CD14-positive monocyte (primary cell): ENCODE results near the gene RACK1. TPM values are rescaled to one million over a fixed set of nuclear protein-coding genes. Genes with fewer than 3 reads are reported as not detected.

Experiments used
- DNase-seq, 3 donors: peaks; one replicate each; pipeline ENCODE4 v3.0.0-alpha.2; 2011 to 2022
- H2AFZ ChIP-seq: 2 replicates; pipeline ENCODE4 v1.6.0; 2012; ENCODE audit warnings: mild to moderate bottlenecking, low read depth, low read length, inconsistent platforms; ENCODE audit not compliant: insufficient read depth, poor library complexity, severe bottlenecking
- H3K27ac ChIP-seq, 2 donors: 1 replicate in 1 of 2; 2 replicates in 1 of 2; pipeline ENCODE4 v1.5.1; 2012 to 2013; ENCODE audit warnings: low read length in 2 of 2, control low read depth in 1 of 2, inconsistent platforms in 1 of 2, low read depth in 1 of 2, mild to moderate bottlenecking in 1 of 2
- H3K27me3 ChIP-seq, 2 donors: one replicate each; pipeline versions ENCODE4 v1.6.0 to v1.6.1; 2011 to 2013; ENCODE audit warnings: low read length in 2 of 2; ENCODE audit not compliant: control insufficient read depth in 2 of 2, insufficient read depth in 2 of 2
- H3K36me3 ChIP-seq, 2 donors: replicated peaks in 1 of 2; 1 replicate in 1 of 2; 2 replicates in 1 of 2; pipeline versions ENCODE4 v1.5.1 to v1.6.1; 2012 to 2013; ENCODE audit warnings: low read length in 2 of 2, control low read depth in 1 of 2, inconsistent platforms in 1 of 2, mild to moderate bottlenecking in 1 of 2; ENCODE audit not compliant: insufficient read depth in 2 of 2, control insufficient read depth in 1 of 2
- H3K4me1 ChIP-seq, 2 donors: 1 replicate in 1 of 2; 2 replicates in 1 of 2; pipeline versions ENCODE4 v1.5.1 to v1.6.1; 2012 to 2013; ENCODE audit warnings: low read length in 2 of 2, control low read depth in 1 of 2, inconsistent platforms in 1 of 2, mild to moderate bottlenecking in 1 of 2, moderate library complexity in 1 of 2; ENCODE audit not compliant: insufficient read depth in 2 of 2, control insufficient read depth in 1 of 2
- H3K4me2 ChIP-seq: replicated peaks from 2 replicates; pipeline ENCODE3; 2012; ENCODE audit warnings: low read length, moderate library complexity, mild to moderate bottlenecking; ENCODE audit not compliant: poor library complexity, severe bottlenecking; ENCODE audit errors: extremely low read depth
- H3K4me3 ChIP-seq, 3 experiments: fragments of 200-600 bp in 1 of 3; sonication (generic) in 1 of 3; replicated peaks in 1 of 3; 1 replicate in 2 of 3; 2 replicates in 1 of 3; pipeline ENCODE4 v1.5.1; 2011 to 2013; ENCODE audit warnings: low read length in 3 of 3, mild to moderate bottlenecking in 3 of 3, control low read depth in 2 of 3, low read depth in 2 of 3, inconsistent platforms in 1 of 3, moderate library complexity in 1 of 3
- H3K79me2 ChIP-seq: 2 replicates; pipeline ENCODE4 v1.6.0; 2012; ENCODE audit warnings: mild to moderate bottlenecking, control low read depth, inconsistent platforms, low read length, moderate library complexity; ENCODE audit not compliant: insufficient read depth
- H3K9ac ChIP-seq: 2 replicates; pipeline ENCODE4 v1.6.0; 2017; ENCODE audit warnings: low read length, mild to moderate bottlenecking; ENCODE audit not compliant: insufficient read depth, poor library complexity, severe bottlenecking
- H3K9me3 ChIP-seq, 2 donors: replicated peaks in 1 of 2; 1 replicate in 1 of 2; 2 replicates in 1 of 2; pipeline versions ENCODE4 v1.5.1 to v1.6.1; 2012 to 2013; ENCODE audit warnings: low read length in 2 of 2, control low read depth in 1 of 2; ENCODE audit not compliant: control insufficient read depth in 1 of 2, insufficient read depth in 1 of 2
- H4K20me1 ChIP-seq: 2 replicates; pipeline ENCODE4 v1.6.0; 2012; ENCODE audit warnings: mild to moderate bottlenecking, low read length, control low read depth, moderate library complexity; ENCODE audit not compliant: insufficient read depth
- H3K27ac Mint-ChIP-seq, 7 donors: one replicate each; pipeline ENCODE4 v1.8.0; 2020; ENCODE audit warnings: mild to moderate bottlenecking in 7 of 7, mixed read lengths in 7 of 7, moderate library complexity in 6 of 7, inconsistent platforms in 2 of 7
- H3K27me3 Mint-ChIP-seq, 3 donors: one replicate each; pipeline ENCODE4 v1.8.0; 2021 to 2022; ENCODE audit warnings: low read depth in 3 of 3, mild to moderate bottlenecking in 3 of 3, mixed read lengths in 3 of 3, moderate library complexity in 3 of 3, inconsistent platforms in 1 of 3
- H3K36me3 Mint-ChIP-seq, 2 donors: one replicate each; pipeline ENCODE4 v1.8.0; 2020; ENCODE audit warnings: mixed read lengths in 2 of 2, inconsistent platforms in 1 of 2, mild to moderate bottlenecking in 1 of 2
- H3K4me1 Mint-ChIP-seq: one replicate; pipeline ENCODE4 v1.8.0; 2020; ENCODE audit warnings: mild to moderate bottlenecking, mixed read lengths
- H3K4me3 Mint-ChIP-seq, 2 donors: one replicate each; pipeline ENCODE4 v1.8.0; 2020; ENCODE audit warnings: mild to moderate bottlenecking in 2 of 2, mixed read lengths in 2 of 2, moderate library complexity in 1 of 2
- H3K9me3 Mint-ChIP-seq, 7 donors: one replicate each; pipeline ENCODE4 v1.8.0; 2020 to 2022; ENCODE audit warnings: mixed read lengths in 7 of 7, mild to moderate bottlenecking in 6 of 7, moderate library complexity in 6 of 7, inconsistent platforms in 2 of 7
- WGBS: methylation state at CpG from one replicate; pipeline ENCODE4 v1.1.5; 2013; ENCODE audit warnings: missing lambda C conversion rate; ENCODE audit not compliant: insufficient coverage; 5-methylcytosine and 5-hydroxymethylcytosine counted together
- intact Hi-C, 2 donors: fragments of 100-400 bp; cut with micrococcal nuclease; formaldehyde crosslinking; loops; one replicate each; pipeline versions ENCODE4 v1.15.0 to v1.15.1; 2023
- polyA plus RNA-seq, 3 donors: library from polyadenylated mRNA; depleted of rRNA in 1 of 3; unstranded in 2 of 3; stranded (reverse) in 1 of 3; fragments of 300-500 nt in 2 of 3; fragments of >200 nt in 1 of 3; fragmentation: Illumina TruSeq in 2 of 3; gene quantifications; 1 replicate in 2 of 3; 2 replicates in 1 of 3; pipeline ENCODE4 v1.2.3, GENCODE V29; 2012 to 2021
- TF ChIP-seq, protein P1 (sequence below): fragments of 200-600 bp; IDR thresholded peaks from one replicate; pipeline ENCODE4 v1.8.0; 2022; ENCODE audit warnings: antibody characterized with exemption, mild to moderate bottlenecking

Gene RACK1
- polyA plus RNA-seq, 3 donors = 1,150 to 2,356 (median 1,195) TPM

DNA sequence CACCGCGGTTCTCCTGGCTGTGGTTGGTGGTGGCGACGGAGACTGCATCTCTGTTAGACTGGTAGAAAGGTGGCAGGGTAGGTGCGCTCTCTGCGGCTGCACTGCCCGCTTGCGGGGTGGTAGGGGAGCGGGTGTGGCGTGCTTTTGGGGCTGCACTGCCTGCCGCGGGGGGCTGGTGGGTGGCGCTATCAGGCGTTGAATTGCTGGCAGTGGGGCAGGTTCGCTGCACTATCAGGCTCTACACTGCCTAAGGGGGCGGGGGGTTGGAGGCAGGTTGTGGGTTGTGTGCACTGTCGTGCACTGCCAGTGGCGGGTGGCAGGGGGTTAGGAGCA is 38.2 kb upstream of the RACK1 start:
- TF ChIP-seq, protein P1, sequence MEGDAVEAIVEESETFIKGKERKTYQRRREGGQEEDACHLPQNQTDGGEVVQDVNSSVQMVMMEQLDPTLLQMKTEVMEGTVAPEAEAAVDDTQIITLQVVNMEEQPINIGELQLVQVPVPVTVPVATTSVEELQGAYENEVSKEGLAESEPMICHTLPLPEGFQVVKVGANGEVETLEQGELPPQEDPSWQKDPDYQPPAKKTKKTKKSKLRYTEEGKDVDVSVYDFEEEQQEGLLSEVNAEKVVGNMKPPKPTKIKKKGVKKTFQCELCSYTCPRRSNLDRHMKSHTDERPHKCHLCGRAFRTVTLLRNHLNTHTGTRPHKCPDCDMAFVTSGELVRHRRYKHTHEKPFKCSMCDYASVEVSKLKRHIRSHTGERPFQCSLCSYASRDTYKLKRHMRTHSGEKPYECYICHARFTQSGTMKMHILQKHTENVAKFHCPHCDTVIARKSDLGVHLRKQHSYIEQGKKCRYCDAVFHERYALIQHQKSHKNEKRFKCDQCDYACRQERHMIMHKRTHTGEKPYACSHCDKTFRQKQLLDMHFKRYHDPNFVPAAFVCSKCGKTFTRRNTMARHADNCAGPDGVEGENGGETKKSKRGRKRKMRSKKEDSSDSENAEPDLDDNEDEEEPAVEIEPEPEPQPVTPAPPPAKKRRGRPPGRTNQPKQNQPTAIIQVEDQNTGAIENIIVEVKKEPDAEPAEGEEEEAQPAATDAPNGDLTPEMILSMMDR = no peak
- DNase-seq = no peak

DNA sequence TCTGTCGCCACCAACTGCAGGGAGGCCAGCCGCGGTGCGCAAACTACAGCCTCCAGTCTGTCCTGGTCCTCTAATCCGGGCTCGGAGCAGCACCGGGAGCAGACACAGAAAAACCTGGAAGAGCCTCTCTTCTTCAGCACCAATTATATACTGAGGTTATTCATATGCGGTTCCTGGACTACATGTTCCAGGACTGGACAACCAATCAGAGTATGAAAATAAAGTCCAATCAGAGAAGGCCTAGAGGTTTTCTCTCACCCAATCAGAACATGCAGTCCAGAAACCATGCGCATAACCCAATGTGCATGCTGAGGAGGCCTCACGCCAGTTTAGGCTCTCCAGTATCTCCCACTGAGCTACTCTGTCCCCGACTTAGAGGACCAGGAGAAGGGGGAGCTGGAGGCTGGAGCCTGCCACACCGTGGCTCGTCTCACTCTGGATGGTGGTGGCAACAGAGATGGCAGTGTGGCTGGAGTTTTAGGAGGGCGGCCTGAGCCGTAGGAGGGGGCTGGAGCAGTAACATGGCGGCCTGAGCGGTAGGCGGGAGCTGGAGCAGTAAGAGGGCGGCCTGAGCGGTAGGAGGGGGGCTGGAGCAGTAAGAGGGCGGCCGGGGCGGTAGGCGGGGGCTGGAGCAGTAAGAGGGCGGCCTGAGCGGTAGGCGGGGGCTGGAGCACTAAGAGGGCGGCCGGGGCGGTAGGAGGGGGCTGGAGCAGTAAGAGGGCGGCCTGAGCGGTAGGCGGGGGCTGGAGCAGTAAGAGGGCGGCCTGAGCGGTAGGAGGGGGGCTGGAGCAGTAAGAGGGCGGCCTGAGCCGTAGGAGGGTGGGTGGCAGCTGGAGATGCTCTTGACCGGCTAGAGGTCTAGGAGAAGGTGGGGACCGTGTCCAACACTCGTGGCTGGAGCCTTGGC is 37.6 kb upstream of the RACK1 start:
- no peak overlapping the region for H3K4me3 ChIP-seq
- TF ChIP-seq, protein P1 = no peak
- H3K4me1 ChIP-seq = no peaks in the 10 kb centered on the region
- no peak overlapping the region for H3K9ac ChIP-seq
- no peaks in the 10 kb centered on the region for H3K36me3 ChIP-seq
- intact Hi-C loops = no loop called here
- H3K79me2 ChIP-seq = no peaks in the 10 kb centered on the region
- DNase-seq = no peak
- H3K4me1 Mint-ChIP-seq = no peaks in the 10 kb centered on the region
- no peaks in the 10 kb centered on the region for H4K20me1 ChIP-seq
- H3K36me3 Mint-ChIP-seq = no peaks in the 10 kb centered on the region
- no peaks in the 10 kb centered on the region for H3K9me3 ChIP-seq
- H3K9me3 Mint-ChIP-seq = peaks cover 0 to 4% (median 0%) of the 10 kb centered on the region in 7 donors
- H3K27ac Mint-ChIP-seq = no peak overlapping the region
- H3K27me3 ChIP-seq = no peaks in the 10 kb centered on the region
- H3K27me3 Mint-ChIP-seq = peaks cover 0 to 5% (median 1%) of the 10 kb centered on the region in 3 donors
- no peak overlapping the region for H3K4me2 ChIP-seq
- no peak overlapping the region for H3K27ac ChIP-seq
- no peak overlapping the region for H2AFZ ChIP-seq
- no peak overlapping the region for H3K4me3 Mint-ChIP-seq
- WGBS = 95% methylated on average over 33 of the region's 40 CpGs

More for the DNA sequence above, 38.2 kb upstream of the RACK1 start:
- H3K36me3 Mint-ChIP-seq = no peaks in the 10 kb centered on the region
- H3K4me1 ChIP-seq = no peaks in the 10 kb centered on the region
- intact Hi-C loops = no loop called here
- H3K27ac Mint-ChIP-seq = no peak overlapping the region
- H3K4me2 ChIP-seq = no peak overlapping the region
- no peaks in the 10 kb centered on the region for H3K27me3 ChIP-seq
- no peaks in the 10 kb centered on the region for H3K36me3 ChIP-seq
- peaks cover 0 to 5% (median 1%) of the 10 kb centered on the region in 3 donors for H3K27me3 Mint-ChIP-seq
- H4K20me1 ChIP-seq = no peaks in the 10 kb centered on the region
- H3K27ac ChIP-seq = no peak overlapping the region
- no peak overlapping the region for H3K9ac ChIP-seq
- WGBS = 95% methylated on average over 15 of the region's 18 CpGs
- H3K79me2 ChIP-seq = no peaks in the 10 kb centered on the region
- H3K9me3 Mint-ChIP-seq = peaks cover 0 to 4% (median 0%) of the 10 kb centered on the region in 7 donors
- H3K4me3 ChIP-seq = no peak overlapping the region
- no peaks in the 10 kb centered on the region for H3K9me3 ChIP-seq
- no peaks in the 10 kb centered on the region for H3K4me1 Mint-ChIP-seq
- H2AFZ ChIP-seq = no peak overlapping the region
- H3K4me3 Mint-ChIP-seq = no peak overlapping the region
